ENCODE results near the gene XPNPEP2.

DNA sequence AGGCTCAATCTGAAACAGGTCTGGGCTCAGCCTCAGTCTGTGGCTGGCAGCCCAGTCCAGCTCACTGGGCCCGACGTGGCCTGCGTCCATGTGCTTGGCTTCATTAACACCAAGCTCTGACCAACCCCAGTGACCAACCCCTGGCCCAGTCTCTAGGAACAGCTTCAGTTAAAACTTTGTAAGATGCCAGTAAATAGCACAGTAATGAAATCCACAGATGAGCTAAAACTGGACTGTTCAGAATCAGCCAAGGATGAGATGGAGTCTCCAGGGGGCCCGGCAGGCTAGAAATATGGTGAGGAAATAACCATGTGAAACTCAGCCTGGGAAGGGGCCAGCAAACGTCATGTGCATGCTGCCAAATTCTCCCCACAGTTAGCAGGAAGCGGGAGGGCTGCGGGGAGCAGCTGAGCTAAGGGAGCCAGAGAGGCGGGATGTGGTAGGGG is 37.1 kb upstream of the XPNPEP2 start:
- TF ChIP-seq POLR2A (IDR thresholded peaks at IDR 0.05): no peak
- TF ChIP-seq, protein P1, sequence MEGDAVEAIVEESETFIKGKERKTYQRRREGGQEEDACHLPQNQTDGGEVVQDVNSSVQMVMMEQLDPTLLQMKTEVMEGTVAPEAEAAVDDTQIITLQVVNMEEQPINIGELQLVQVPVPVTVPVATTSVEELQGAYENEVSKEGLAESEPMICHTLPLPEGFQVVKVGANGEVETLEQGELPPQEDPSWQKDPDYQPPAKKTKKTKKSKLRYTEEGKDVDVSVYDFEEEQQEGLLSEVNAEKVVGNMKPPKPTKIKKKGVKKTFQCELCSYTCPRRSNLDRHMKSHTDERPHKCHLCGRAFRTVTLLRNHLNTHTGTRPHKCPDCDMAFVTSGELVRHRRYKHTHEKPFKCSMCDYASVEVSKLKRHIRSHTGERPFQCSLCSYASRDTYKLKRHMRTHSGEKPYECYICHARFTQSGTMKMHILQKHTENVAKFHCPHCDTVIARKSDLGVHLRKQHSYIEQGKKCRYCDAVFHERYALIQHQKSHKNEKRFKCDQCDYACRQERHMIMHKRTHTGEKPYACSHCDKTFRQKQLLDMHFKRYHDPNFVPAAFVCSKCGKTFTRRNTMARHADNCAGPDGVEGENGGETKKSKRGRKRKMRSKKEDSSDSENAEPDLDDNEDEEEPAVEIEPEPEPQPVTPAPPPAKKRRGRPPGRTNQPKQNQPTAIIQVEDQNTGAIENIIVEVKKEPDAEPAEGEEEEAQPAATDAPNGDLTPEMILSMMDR (IDR thresholded peaks at IDR 0.05): no peak
